ENCODE data around the gene SCARB1. TPM values are rescaled to one million over a fixed set of nuclear protein-coding genes. Genes with fewer than 3 reads are reported as not detected.
A peak's percentile ranks its signal among the peaks of the same experiment; 100 is the strongest.

Gene SCARB1
- polyA plus RNA-seq, 6 donors from 2014 or later = 4.1 to 20.8 (median 12.1) TPM

DNA sequence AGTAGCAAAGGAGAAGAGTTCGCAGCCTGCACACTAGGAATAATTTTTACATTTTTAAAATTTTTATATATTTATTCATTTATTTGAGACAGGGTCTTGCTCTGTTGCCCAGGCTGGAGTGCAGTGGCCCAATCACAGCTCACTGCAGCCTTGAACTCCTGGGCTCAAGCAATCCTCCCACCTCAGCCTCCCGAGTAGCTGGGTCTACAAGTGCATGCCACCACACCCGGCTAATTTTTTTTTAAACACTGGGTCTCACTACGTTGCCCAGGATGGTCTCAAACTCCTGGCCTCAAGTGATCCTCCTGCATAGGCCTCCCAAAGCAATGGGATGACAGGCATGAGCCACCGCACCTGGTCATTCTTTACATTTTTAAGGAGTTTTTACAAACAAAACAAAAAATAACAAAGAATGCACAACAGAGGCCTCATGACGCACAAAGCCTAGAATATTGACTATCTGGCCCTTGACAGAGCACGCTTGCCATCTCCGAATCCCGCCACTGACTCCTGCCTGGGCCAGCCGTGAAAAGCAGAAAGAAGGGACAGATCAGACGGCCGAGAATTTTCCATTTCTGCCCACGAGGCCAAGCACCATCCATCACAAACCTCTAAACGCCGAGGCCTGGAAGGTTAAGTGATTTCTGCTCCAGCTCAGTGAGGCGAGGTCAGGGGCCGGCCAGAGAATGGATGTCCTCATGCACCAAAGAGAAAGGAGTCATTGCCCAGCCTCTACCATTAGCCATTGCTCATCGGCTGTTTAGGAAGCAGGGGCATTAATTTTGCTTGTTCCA lies 120.0 kb downstream of the SCARB1 start:
- no peak for ATAC-seq (ENCODE audit: low read depth in 2 of 2)
- no peak overlapping the region for H3K4me3 Mint-ChIP-seq

DNA sequence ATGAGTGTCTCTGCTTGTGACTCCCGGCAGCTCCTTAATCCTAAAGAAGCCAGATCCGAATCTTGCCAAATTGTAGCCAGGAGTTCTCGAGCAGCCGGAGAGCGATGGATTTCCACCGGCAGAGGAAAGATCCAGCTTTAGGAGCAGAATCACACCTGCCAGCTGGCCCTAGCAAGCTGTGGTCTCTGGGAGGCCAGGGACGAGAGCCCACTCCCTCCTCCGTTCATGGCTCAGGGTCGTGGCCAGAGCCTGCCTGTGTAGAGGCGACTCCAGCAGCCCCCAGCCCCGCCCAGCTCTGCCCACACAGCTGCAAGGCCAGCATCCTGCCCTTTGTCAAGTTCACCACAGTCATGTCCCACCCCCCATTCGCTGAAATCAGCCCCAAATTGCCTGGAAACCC lies 121.0 kb downstream of the SCARB1 start:
- Mint-ChIP-seq H3K4me3 (no peak overlapping the region), H3K27me3 (peaks cover 36 to 70% (median 65%) of the 10 kb centered on the region in 3 donors), H3K4me1 (peaks cover 10 to 14% (median 13%) of the 10 kb centered on the region in 3 donors), H3K36me3 (no peaks in the 10 kb centered on the region), H3K27ac (no peak overlapping the region), H3K9me3 (peaks cover 0 to 2% (median 0%) of the 10 kb centered on the region in 7 donors)
- DNase-seq (no peak), ATAC-seq (ENCODE audit: low read depth in 2 of 2) (no peak)

More for the DNA sequence above, 120.0 kb downstream of the SCARB1 start:
- peaks cover 40 to 77% (median 65%) of the 10 kb centered on the region in 3 donors for H3K27me3 Mint-ChIP-seq
- peaks cover 10 to 14% (median 13%) of the 10 kb centered on the region in 3 donors for H3K4me1 Mint-ChIP-seq
- H3K9me3 Mint-ChIP-seq = peaks cover 0 to 2% (median 0%) of the 10 kb centered on the region in 7 donors
- no peaks in the 10 kb centered on the region for H3K36me3 Mint-ChIP-seq
- DNase-seq = no peak
- H3K27ac Mint-ChIP-seq = no peak overlapping the region

DNA sequence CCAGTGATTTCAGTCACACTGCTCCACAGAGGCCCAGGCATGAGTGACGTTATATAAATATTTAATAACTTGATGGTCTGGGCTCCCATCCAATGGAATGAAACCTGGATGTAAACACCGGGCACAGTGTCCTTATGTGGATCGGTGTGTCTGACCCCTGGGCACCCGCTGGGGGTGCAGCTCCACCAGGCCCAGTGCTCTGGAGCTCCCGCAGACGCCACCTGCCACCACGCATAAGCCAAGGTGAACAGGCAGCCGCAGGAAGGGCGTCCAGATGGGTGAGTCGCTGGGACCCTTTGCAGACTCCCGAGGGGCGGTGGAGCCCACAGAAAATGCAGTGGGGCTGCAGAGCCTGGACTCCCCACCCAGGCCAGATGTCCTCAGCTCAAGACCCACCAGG lies 121.6 kb downstream of the SCARB1 start:
- no peaks in the 10 kb centered on the region for H3K36me3 Mint-ChIP-seq

DNA sequence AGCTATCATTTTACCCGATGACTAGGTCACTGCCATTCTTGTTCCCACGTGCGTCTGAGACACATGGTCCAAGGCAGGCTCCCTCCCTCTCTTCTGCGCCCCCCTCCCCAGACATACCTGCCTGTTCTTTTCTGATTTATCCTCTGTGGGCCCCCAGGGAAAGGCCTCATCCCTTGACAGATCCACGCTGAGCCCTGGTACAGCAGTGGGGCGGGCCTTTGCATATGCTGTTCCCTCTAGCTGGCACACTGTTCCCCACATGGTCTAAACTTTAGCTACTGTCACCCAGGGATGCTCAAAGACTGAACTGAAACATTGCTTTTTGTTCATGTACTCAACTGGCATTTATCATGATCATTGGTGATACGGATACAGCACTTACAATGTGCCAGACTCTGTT lies 122.5 kb downstream of the SCARB1 start:
- Mint-ChIP-seq H3K36me3 (no peaks in the 10 kb centered on the region), H3K4me3 (no peak overlapping the region), H3K9me3 (peaks cover 0 to 2% (median 0%) of the 10 kb centered on the region in 7 donors), H3K27me3 (peaks cover 24 to 62% (median 60%) of the 10 kb centered on the region in 3 donors), H3K27ac (no peak overlapping the region), H3K4me1 (peaks cover 7 to 10% (median 9%) of the 10 kb centered on the region in 3 donors)
- no peak for ATAC-seq (ENCODE audit: low read depth in 2 of 2)
- no peak for DNase-seq

More for the DNA sequence above, 121.6 kb downstream of the SCARB1 start:
- no peak overlapping the region for H3K4me3 Mint-ChIP-seq
- H3K27me3 Mint-ChIP-seq = peaks cover 31 to 67% (median 65%) of the 10 kb centered on the region in 3 donors
- peaks cover 0 to 2% (median 0%) of the 10 kb centered on the region in 7 donors for H3K9me3 Mint-ChIP-seq
- DNase-seq (no peak), ATAC-seq (ENCODE audit: low read depth in 2 of 2) (no peak)
- no peak overlapping the region for H3K27ac Mint-ChIP-seq
- H3K4me1 Mint-ChIP-seq = peaks cover 10 to 13% (median 13%) of the 10 kb centered on the region in 3 donors

DNA sequence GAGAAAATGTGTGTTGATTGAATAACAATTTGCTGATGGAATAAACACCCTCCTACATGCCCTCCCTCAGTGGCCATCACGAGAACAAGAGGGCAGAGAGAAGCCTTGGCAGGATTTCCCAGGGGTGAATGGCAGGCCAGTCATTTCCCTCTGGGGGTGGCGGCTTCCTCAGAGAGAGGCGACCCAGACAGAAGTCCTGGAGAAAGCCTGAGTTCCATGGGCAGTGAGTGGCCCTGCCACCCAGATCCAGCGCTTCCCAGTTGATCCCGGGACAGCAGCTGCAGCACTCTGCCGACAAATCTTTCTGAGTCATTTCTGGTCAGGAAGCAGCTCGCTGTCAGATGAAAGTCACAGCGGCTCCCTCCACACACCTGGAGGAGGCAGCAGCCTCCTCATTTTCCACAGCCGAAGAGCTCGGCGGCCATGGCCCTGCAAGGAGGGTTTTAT lies 123.0 kb downstream of the SCARB1 start:
- H3K36me3 Mint-ChIP-seq = no peaks in the 10 kb centered on the region
- ATAC-seq (ENCODE audit: low read depth in 2 of 2) (no peak), DNase-seq (no peak)
- no peak overlapping the region for H3K4me3 Mint-ChIP-seq
- peaks cover 0 to 2% (median 0%) of the 10 kb centered on the region in 7 donors for H3K9me3 Mint-ChIP-seq
- no peak overlapping the region for H3K27ac Mint-ChIP-seq
- H3K4me1 Mint-ChIP-seq = peaks cover 5 to 6% (median 5%) of the 10 kb centered on the region in 3 donors
- H3K27me3 Mint-ChIP-seq = peaks cover 21 to 57% (median 55%) of the 10 kb centered on the region in 3 donors

DNA sequence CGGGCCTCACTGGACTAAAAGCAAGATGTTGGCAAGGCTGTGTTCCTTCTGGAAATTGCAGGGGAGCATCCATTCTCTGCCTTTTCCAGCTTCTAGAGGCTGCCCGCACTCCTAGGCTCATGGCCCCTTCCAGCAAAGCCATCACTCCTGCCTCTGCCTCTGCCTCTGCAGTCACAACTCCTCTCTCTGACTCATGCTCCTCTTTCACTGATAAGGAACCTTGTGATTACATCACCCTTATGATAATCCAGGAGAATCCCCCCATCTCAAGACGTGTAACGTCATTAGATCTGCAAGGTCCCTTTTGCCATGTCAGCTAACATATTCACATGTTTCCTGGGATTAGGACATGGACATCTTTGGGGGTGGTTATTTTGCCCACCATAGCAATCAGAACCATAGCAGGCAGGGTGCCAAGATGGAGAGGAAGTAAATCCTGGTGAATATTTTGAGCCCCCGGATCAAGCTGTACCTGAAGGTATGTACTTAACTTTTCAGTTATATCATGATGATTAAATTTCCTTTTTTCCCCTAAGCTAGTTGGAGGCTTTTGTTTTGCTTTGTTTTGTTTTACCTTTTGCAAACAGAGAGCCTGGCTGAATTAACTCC lies 123.6 kb downstream of the SCARB1 start:
- ATAC-seq (ENCODE audit: low read depth in 2 of 2) (no peak), DNase-seq (no peak)
- peaks cover 15 to 51% (median 48%) of the 10 kb centered on the region in 3 donors for H3K27me3 Mint-ChIP-seq
- peaks cover 0 to 2% (median 0%) of the 10 kb centered on the region in 7 donors for H3K9me3 Mint-ChIP-seq
- peaks cover 0 to 1% (median 0%) of the 10 kb centered on the region in 3 donors for H3K4me1 Mint-ChIP-seq
- no peaks in the 10 kb centered on the region for H3K36me3 Mint-ChIP-seq
- H3K4me3 Mint-ChIP-seq = no peak overlapping the region
- H3K27ac Mint-ChIP-seq = no peak overlapping the region

DNA sequence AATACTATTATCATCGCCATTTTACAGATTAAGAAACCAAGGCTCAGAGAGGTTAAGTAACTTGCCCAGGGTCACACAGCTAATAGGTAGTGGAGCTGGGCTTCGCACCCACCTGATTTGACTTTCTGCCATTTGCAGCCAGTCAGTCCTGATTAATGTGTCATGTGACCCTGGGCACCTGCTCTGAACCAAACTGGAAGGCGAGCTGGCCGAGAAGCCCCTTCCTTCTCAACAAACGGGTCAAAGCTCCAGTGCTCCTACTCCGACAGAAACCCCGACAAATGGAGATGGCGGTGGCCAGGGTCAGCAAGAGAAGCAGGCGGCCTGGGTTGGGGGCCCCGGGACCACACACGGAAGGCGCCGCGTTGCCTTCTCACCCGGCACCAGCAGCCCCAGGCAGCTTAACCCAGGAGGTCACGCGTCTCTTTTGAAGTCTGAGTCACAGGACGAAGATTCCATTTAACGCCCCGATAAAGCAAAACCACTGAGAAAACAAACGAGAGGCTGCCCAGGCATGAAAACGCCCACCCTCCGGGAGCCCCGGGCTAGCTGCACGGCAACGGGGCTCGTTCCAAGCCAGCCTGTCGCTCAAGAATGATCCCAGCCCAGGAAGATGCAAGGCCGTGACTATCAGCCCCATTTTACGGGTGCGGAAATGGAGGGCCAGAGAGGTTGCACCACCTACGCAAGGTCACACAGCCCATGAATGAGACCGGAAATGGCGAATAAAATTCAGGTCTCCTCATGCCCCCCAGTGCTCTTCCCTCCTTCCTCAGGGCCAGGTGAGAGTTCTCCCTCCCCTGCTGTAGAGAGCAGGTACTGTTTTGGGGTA lies 124.8 kb downstream of the SCARB1 start:
- Mint-ChIP-seq H3K4me1 (peaks cover 0 to 1% (median 0%) of the 10 kb centered on the region in 3 donors), H3K4me3 (no peak overlapping the region), H3K27me3 (peaks cover 10 to 39% (median 37%) of the 10 kb centered on the region in 3 donors), H3K36me3 (no peaks in the 10 kb centered on the region), H3K9me3 (peaks cover 0 to 2% (median 0%) of the 10 kb centered on the region in 7 donors), H3K27ac (peak overlapping the region in 1 of 6 donors; percentile 70)
- DNase-seq = no peak
- no peak for ATAC-seq (ENCODE audit: low read depth in 2 of 2)

DNA sequence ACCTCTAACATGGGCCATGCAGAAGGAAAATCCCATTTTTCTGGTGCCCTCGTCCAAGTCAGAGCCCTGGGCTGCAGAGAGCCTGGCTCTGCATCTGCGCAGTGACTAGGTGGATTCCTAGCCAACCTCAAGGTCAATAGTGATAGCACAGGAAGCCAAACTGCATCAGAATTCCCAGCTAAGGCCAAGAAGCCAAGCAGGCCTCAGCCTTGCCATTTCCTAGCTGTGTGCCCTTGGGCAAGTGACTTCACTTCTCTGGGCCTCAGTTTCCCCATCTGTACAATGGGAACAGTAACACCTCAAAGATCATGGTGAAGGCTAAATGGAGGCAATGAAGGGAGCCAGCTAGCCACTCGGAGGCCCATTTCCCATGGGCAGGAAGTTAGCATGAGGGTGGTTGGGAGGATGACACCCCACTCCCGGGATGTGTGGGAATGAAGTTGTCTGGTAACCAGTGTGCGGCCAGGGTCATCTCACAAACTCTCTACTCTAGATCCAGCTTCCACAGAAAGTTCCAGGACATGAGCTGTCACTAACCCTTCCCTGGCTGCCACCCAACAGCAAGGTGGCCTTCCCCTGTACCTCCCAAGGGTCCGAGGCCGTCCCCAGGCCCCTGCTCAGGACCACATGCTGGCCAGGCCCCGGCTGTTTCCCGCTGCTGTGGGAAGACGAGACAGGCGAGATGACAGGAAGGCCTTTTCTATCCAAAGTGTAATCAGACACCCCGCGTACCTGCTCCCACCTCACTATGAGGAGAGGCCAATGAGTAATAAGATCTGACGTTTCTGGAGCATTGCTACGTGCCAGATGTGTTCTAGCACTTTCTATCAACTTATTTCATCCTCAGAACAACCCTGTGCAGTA lies 125.7 kb downstream of the SCARB1 start:
- no peak overlapping the region for H3K4me3 Mint-ChIP-seq
- H3K9me3 Mint-ChIP-seq = peaks cover 0 to 2% (median 0%) of the 10 kb centered on the region in 7 donors
- DNase-seq (no peak), ATAC-seq (ENCODE audit: low read depth in 2 of 2) (no peak)
- H3K27ac Mint-ChIP-seq = no peak overlapping the region
- no peaks in the 10 kb centered on the region for H3K36me3 Mint-ChIP-seq
- H3K4me1 Mint-ChIP-seq = peaks cover 0 to 1% (median 0%) of the 10 kb centered on the region in 3 donors
- peaks cover 10 to 37% (median 30%) of the 10 kb centered on the region in 3 donors for H3K27me3 Mint-ChIP-seq

DNA sequence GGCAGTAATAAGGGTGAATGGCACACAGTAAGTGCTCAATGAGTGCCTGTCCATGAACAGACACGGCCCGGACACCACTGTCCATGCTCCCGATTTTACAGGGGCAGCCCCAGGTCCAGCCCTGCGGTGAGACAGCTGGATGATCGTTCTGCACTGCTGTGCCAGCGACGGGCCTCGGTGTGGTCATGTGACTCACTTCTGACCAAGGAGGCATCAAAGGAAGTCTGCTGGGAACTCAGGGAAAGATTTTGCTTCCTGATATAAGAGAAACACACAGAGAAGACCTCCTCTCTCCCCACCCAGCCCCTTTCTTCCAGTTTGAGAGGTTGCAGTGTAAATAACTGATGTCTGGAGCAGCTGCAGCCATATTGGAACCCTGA lies 126.6 kb downstream of the SCARB1 start:
- no peak overlapping the region for H3K27ac Mint-ChIP-seq

DNA sequence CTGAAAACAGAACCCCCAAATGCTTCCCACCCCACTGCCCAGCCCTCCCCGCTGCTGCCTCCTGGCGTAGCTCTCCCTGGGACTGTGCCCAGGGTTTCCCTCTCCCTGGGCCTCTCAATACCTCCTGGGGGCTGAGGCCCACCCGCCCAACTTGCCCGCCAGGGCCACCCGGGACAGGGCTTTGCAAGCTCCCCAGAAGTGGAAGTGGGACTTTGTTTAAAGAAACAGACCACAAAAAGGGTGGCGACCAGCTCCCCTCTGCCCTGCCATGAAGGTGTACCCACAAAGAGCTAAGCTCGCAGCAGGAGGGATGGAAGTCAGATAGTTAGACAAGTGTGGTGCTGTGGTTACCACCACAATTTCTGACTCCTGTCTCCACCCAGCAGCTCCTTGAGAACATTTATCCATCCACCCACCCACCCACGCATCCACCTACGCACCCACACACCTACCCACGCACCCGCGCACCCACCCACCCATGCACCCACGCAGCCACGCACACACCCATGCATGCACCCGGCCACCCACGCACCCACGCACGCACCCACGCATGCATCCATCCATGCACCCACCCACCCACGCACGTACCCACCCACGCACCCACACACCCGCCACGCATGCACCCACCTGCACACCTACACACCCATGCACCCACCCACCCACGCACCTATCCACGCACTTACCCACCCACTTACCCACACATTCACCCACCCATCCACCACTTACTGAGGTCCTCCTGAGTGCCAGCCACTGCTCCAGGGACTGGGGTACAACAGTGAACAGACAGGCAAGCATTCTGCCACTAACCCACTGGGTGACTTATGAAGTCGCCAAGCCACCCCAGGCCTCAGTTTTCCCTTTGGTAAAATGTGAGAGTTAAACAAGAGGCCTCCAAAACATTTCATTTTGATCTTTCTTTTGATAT lies 127.3 kb downstream of the SCARB1 start:
- peaks cover 10 to 30% (median 24%) of the 10 kb centered on the region in 3 donors for H3K27me3 Mint-ChIP-seq
- DNase-seq (no peak), ATAC-seq (ENCODE audit: low read depth in 2 of 2) (no peak)
- H3K36me3 Mint-ChIP-seq = no peaks in the 10 kb centered on the region
- H3K27ac Mint-ChIP-seq = no peak overlapping the region
- peaks cover 0 to 6% (median 0%) of the 10 kb centered on the region in 7 donors for H3K9me3 Mint-ChIP-seq
- H3K4me3 Mint-ChIP-seq = no peak overlapping the region
- peaks cover 0 to 1% (median 0%) of the 10 kb centered on the region in 3 donors for H3K4me1 Mint-ChIP-seq

More for the DNA sequence above, 126.6 kb downstream of the SCARB1 start:
- DNase-seq = no peak
- no peak overlapping the region for H3K4me3 Mint-ChIP-seq
- ATAC-seq (ENCODE audit: low read depth in 2 of 2) = no peak
- H3K9me3 Mint-ChIP-seq = peaks cover 0 to 3% (median 0%) of the 10 kb centered on the region in 7 donors
- peaks cover 10 to 35% (median 30%) of the 10 kb centered on the region in 3 donors for H3K27me3 Mint-ChIP-seq
- peaks cover 0 to 1% (median 0%) of the 10 kb centered on the region in 3 donors for H3K4me1 Mint-ChIP-seq
- H3K36me3 Mint-ChIP-seq = no peaks in the 10 kb centered on the region

DNA sequence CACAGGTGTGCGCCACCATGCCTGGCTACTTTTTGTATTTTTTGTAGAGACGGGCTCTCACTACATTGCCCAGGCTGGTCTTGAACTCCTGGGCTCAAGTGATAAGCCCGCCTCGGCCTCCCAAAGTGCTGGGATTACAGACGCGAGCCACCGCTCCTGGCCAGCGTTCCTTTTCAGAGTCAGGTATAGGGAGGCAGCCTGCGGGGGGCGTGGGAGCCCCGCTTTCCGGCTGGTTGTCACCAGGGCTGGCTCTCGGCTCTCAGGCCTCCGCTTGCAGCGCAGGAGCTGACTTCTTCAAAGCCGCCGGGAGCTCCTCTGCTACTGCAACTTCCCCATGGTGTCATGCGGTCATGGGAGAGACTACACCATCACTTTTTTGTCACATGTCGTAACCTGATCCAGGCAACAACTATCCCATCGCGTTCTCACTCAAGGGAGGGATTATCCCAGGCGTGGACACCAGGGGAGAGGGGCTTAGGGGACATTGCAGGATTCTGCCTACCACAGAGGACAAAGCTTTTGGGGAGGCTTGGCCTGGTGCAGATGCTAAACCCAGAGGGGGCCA lies 129.4 kb downstream of the SCARB1 start:
- Mint-ChIP-seq H3K4me1 (peaks cover 0 to 1% (median 0%) of the 10 kb centered on the region in 3 donors), H3K4me3 (no peak overlapping the region), H3K36me3 (peaks cover 0 to 2% of the 10 kb centered on the region in 2 donors), H3K9me3 (peaks cover 0 to 13% (median 4%) of the 10 kb centered on the region in 7 donors), H3K27me3 (peaks cover 6 to 9% (median 6%) of the 10 kb centered on the region in 3 donors), H3K27ac (peak overlapping the region in 1 of 6 donors; percentile 47)
- DNase-seq (no peak), ATAC-seq (ENCODE audit: low read depth in 2 of 2) (no peak)

All from naive B cell (primary cell).